Measurements from ENCODE around the gene MIEF1.

Gene MIEF1

DNA sequence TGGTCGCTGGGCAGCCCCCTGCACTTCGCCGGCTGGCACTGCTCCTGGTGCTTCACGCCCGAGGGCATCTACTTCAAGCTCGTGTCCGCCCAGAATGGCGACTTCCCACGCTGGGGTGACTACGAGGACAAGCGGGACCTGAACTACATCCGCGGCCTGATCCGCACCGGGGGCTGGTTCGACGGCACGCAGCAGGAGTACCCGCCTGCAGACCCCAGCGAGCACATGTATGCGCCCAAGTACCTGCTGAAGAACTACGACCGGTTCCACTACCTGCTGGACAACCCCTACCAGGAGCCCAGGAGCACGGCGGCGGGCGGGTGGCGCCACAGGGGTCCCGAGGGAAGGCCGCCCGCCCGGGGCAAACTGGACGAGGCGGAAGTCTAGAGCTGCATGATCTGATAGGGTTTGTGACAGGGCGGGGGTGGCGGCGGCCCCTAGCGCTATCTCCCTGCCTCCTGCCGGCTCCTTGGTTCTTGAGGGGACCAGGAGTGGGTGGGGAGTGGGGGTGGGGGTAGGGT is 13.5 kb upstream of the MIEF1 start:
- H3K4me1 ChIP-seq (ENCODE audit: insufficient read depth, poor library complexity, severe bottlenecking) = no peaks in the 10 kb centered on the region
- H3K27me3 ChIP-seq (ENCODE audit: insufficient read depth, poor library complexity, severe bottlenecking) = no peaks in the 10 kb centered on the region
- ATAC-seq (ENCODE audit: low read depth) (no peak), DNase-seq (ENCODE audit: low spot score) (no peak)
- H3K27ac ChIP-seq (ENCODE audit: poor library complexity, severe bottlenecking) = no peak overlapping the region
- no peaks in the 10 kb centered on the region for H3K36me3 ChIP-seq (ENCODE audit: low read depth)
- no peaks in the 10 kb centered on the region for H3K9me3 ChIP-seq (ENCODE audit: severe bottlenecking)
- TF ChIP-seq, protein P1, sequence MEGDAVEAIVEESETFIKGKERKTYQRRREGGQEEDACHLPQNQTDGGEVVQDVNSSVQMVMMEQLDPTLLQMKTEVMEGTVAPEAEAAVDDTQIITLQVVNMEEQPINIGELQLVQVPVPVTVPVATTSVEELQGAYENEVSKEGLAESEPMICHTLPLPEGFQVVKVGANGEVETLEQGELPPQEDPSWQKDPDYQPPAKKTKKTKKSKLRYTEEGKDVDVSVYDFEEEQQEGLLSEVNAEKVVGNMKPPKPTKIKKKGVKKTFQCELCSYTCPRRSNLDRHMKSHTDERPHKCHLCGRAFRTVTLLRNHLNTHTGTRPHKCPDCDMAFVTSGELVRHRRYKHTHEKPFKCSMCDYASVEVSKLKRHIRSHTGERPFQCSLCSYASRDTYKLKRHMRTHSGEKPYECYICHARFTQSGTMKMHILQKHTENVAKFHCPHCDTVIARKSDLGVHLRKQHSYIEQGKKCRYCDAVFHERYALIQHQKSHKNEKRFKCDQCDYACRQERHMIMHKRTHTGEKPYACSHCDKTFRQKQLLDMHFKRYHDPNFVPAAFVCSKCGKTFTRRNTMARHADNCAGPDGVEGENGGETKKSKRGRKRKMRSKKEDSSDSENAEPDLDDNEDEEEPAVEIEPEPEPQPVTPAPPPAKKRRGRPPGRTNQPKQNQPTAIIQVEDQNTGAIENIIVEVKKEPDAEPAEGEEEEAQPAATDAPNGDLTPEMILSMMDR (IDR thresholded peaks at IDR 0.05; ENCODE audit: poor library complexity, severe bottlenecking) = no peak
- no peak overlapping the region for H3K4me3 ChIP-seq (ENCODE audit: severe bottlenecking)

DNA sequence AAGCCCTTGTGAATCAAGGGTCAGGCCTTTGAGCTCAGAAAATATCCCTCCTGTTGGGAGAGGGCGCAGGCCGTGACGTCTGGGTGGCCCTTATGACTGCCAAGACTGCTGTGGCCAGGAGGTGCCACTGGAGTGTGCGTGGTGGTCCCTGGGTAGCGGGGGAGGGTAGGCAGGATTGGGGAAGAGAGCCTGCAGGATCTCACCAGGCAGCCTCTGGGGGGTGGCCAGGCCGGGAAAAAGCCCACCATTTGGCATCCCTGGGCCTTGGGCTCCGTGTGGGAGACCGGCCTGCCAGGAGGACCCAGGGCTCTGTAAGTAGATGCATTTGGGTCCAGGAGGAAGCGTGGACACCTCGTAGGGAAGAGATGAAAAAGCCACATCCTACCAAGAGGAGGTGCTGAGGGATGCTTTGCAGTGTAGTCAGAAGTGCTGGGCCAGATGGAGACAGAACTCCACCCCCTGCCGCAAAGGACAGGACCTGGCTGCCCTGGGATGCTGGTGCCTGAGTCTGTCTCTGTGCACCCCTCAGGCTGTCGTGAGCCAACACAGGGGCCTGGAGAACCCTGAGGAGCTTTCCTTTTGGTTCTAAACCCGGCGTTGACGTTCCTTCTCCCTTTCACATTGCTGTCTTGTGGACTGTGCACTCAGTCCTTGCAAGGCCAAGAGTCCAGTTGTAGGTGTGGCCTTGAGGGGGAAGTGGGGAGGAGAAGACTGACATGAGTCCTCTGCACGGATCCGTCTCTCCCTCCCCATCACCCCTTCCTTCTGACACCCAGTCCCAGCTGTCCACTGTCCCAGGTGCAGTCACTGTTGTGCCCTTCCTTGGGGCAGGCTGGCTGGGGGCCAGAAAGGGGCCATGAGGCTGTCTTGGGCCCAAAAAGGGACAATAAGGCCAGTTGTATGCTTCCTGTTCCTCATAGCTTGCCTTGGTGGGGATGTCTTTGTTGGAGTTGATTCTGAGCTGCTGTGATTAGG is 12.7 kb upstream of the MIEF1 start:
- no peaks in the 10 kb centered on the region for H3K27me3 ChIP-seq (ENCODE audit: insufficient read depth, poor library complexity, severe bottlenecking)
- no peaks in the 10 kb centered on the region for H3K9me3 ChIP-seq (ENCODE audit: severe bottlenecking)
- DNase-seq (ENCODE audit: low spot score) (no peak), ATAC-seq (ENCODE audit: low read depth) (no peak)
- TF ChIP-seq, protein P1 (IDR thresholded peaks at IDR 0.05; ENCODE audit: poor library complexity, severe bottlenecking) = no peak
- H3K4me3 ChIP-seq (ENCODE audit: severe bottlenecking) = no peak overlapping the region
- no peak overlapping the region for H3K27ac ChIP-seq (ENCODE audit: poor library complexity, severe bottlenecking)
- no peaks in the 10 kb centered on the region for H3K4me1 ChIP-seq (ENCODE audit: insufficient read depth, poor library complexity, severe bottlenecking)
- no peaks in the 10 kb centered on the region for H3K36me3 ChIP-seq (ENCODE audit: low read depth)

DNA sequence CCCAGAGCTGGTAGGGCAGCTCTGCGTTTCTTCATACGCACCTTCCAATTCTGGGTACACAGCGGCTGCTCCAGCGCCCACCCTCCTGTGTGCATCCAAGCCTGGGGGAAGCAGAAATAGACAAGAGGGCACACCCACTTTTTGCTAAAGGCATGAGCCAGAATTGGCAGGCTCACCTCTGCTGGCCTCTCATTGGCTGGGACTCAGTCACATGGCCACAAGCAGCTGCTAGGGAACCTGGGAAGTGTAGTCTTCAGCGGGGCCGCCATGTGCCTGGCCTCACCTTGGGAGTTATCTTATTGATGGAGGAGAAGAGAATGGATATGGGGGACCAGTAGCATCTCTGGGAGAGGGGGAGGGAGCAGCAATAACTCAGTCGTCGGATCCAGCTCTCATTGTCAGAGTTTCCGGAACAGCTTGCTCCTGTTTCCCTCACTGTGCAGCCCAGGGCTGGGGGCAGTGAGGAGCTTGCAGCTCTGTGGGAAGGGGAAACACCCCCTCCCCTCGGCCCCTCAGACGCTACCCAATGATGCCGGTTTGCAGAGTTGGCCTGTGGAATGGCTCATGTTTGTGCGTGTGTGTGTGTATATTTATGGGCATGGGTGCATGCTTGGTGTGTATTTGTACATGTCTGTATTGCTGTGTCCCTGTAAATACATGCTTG is 11.8 kb upstream of the MIEF1 start:
- Histone ChIP-seq H3K36me3 (ENCODE audit: low read depth) (no peaks in the 10 kb centered on the region), H3K27ac (ENCODE audit: poor library complexity, severe bottlenecking) (no peak overlapping the region), H3K9me3 (ENCODE audit: severe bottlenecking) (no peaks in the 10 kb centered on the region), H3K4me1 (ENCODE audit: insufficient read depth, poor library complexity, severe bottlenecking) (no peaks in the 10 kb centered on the region), H3K4me3 (ENCODE audit: severe bottlenecking) (no peak overlapping the region), H3K27me3 (ENCODE audit: insufficient read depth, poor library complexity, severe bottlenecking) (no peaks in the 10 kb centered on the region)
- TF ChIP-seq, protein P1 (IDR thresholded peaks at IDR 0.05; ENCODE audit: poor library complexity, severe bottlenecking) = no peak
- peak; percentile 86 for DNase-seq (ENCODE audit: low spot score)
- peak; percentile 97 for ATAC-seq (ENCODE audit: low read depth)

DNA sequence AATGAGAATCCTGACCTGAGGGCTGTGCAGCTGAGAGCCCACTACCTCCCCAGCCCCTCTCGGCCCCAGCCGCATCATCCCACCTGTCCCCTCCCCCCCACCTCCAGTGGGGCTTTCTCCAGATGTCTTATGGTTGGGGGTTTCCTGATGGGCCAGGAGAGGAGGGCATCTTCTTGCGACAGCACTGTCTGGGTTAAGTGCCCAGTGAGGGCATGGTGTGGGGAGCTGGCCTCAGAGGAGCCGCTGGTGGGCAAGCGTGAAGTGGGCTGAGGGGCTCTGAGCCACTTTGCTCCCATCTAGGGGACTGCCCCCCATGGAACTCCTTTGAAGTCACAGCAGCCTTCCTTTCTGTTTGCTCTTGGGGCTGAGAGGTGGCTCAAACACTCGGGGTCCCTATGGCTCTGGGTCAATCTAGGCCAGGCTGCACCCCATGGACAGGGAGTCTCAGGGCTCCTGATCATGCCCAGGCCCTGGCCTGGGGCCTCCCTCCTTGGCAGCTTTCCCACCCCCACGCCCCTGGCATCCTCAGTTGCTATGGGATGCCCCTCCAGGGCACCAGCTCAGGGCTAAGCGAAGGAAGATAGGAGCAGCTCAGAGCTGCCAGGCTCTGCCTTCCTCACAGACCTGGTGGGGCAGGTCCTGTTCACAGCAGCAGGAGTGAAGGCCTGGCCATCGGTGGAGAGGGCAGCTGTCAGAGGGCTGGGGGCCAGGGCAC is 11.0 kb upstream of the MIEF1 start:
- H3K27me3 ChIP-seq (ENCODE audit: insufficient read depth, poor library complexity, severe bottlenecking) = no peaks in the 10 kb centered on the region
- DNase-seq (ENCODE audit: low spot score) = no peak
- no peak overlapping the region for H3K27ac ChIP-seq (ENCODE audit: poor library complexity, severe bottlenecking)
- no peaks in the 10 kb centered on the region for H3K9me3 ChIP-seq (ENCODE audit: severe bottlenecking)
- no peaks in the 10 kb centered on the region for H3K36me3 ChIP-seq (ENCODE audit: low read depth)
- H3K4me3 ChIP-seq (ENCODE audit: severe bottlenecking) = no peak overlapping the region
- ATAC-seq (ENCODE audit: low read depth) = no peak
- TF ChIP-seq, protein P1 (IDR thresholded peaks at IDR 0.05; ENCODE audit: poor library complexity, severe bottlenecking) = no peak
- no peaks in the 10 kb centered on the region for H3K4me1 ChIP-seq (ENCODE audit: insufficient read depth, poor library complexity, severe bottlenecking)
